Measurements from ENCODE around the gene EME1. TPM values are rescaled to one million over a fixed set of nuclear protein-coding genes. Genes with fewer than 3 reads are reported as not detected.

Gene EME1
- polyA plus RNA-seq, 2 of the 4 experiments (the other 2 are of a cell fraction), result 24.3 to 29.9 TPM

DNA sequence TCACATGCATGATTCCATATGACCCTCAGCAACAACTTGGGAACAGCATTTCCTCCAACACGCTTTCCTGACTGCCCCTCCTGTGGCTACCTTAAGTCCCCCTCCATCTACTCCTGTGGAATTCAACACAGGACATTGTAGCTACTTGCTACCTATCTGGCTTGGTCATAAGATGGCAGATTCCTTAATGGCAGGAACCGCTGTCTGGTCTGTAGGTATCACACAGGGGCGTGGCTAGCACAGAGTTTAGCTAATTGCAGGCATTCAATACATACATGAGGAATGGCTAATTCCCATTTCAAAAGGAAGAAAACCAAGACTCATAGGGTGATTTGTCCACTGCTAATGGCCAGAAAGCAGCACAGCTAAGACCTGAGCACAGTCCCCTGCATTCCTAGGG lies 15.7 kb downstream of the EME1 start (continued):
- TF ChIP-seq, protein P1, sequence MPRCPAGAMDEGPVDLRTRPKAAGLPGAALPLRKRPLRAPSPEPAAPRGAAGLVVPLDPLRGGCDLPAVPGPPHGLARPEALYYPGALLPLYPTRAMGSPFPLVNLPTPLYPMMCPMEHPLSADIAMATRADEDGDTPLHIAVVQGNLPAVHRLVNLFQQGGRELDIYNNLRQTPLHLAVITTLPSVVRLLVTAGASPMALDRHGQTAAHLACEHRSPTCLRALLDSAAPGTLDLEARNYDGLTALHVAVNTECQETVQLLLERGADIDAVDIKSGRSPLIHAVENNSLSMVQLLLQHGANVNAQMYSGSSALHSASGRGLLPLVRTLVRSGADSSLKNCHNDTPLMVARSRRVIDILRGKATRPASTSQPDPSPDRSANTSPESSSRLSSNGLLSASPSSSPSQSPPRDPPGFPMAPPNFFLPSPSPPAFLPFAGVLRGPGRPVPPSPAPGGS (IDR thresholded peaks at IDR 0.05), result no peak

DNA sequence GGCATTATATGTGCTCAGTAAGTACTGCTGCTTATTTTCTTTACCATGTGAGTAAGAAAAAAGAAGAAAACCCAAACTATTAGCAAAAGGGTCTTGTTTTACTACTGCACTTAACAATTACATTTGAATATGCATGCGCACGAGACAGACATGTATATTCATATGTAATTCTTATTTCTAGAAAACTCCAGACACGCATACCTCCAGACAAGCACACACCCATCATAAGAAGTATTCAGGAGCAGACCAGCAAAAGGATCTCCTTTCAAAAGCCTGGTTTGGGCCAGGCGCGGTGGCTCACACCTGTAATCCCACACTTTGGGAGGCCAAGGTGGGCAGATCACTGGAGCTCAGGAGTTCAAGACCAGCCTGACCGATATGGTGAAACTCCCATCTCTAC lies 16.5 kb downstream of the EME1 start:
- Histone ChIP-seq H3K9me3 (no peaks in the 10 kb centered on the region), H3K4me1 (no peaks in the 10 kb centered on the region; the same call in 2 of the 3 replicates), H3K27ac (no peak overlapping the region), H3K4me2 (no peak overlapping the region), H3K4me3 (no peak overlapping the region)
- TF ChIP-seq, protein P2, sequence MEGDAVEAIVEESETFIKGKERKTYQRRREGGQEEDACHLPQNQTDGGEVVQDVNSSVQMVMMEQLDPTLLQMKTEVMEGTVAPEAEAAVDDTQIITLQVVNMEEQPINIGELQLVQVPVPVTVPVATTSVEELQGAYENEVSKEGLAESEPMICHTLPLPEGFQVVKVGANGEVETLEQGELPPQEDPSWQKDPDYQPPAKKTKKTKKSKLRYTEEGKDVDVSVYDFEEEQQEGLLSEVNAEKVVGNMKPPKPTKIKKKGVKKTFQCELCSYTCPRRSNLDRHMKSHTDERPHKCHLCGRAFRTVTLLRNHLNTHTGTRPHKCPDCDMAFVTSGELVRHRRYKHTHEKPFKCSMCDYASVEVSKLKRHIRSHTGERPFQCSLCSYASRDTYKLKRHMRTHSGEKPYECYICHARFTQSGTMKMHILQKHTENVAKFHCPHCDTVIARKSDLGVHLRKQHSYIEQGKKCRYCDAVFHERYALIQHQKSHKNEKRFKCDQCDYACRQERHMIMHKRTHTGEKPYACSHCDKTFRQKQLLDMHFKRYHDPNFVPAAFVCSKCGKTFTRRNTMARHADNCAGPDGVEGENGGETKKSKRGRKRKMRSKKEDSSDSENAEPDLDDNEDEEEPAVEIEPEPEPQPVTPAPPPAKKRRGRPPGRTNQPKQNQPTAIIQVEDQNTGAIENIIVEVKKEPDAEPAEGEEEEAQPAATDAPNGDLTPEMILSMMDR (IDR thresholded peaks at IDR 0.05), result no peak
- TF ChIP-seq JUNB (IDR thresholded peaks at IDR 0.05) (no peak), RAD21 (conservative IDR thresholded peaks at IDR 0.05 in 1 of 2, IDR thresholded peaks at IDR 0.05 in 1 of 2) (no peak), ZSCAN20 (CRISPR knock-in tag; IDR thresholded peaks at IDR 0.05) (no peak), HDAC2 (IDR thresholded peaks at IDR 0.05) (no peak), NPAS2 (CRISPR knock-in tag; IDR thresholded peaks at IDR 0.05; ENCODE audit: borderline replicate concordance) (no peak), GATA3 (IDR thresholded peaks at IDR 0.05; ENCODE audit: borderline replicate concordance) (no peak), MYC (IDR thresholded peaks at IDR 0.05; ENCODE audit: borderline replicate concordance, low read length) (no peak), EHF (CRISPR knock-in tag; IDR thresholded peaks at IDR 0.05) (no peak), ZFP36 (IDR thresholded peaks at IDR 0.05; ENCODE audit: borderline replicate concordance, partially characterized antibody) (no peak), RCOR1 (IDR thresholded peaks at IDR 0.05; ENCODE audit: low read depth, low read length) (no peak), CEBPB (IDR thresholded peaks at IDR 0.05) (no peak), HOXA7 (CRISPR knock-in tag; IDR thresholded peaks at IDR 0.05) (no peak), CHD2 (IDR thresholded peaks at IDR 0.05; ENCODE audit: low read length, partially characterized antibody) (no peak), CHD4 (IDR thresholded peaks at IDR 0.05; ENCODE audit: borderline replicate concordance) (no peak), NFE2L2 (conservative IDR thresholded peaks at IDR 0.05; ENCODE audit: low read length) (no peak), HOXB5 (CRISPR knock-in tag; IDR thresholded peaks at IDR 0.05) (no peak)
- TF ChIP-seq, protein P1 (IDR thresholded peaks at IDR 0.05), result no peak
- TF ChIP-seq, protein P3, sequence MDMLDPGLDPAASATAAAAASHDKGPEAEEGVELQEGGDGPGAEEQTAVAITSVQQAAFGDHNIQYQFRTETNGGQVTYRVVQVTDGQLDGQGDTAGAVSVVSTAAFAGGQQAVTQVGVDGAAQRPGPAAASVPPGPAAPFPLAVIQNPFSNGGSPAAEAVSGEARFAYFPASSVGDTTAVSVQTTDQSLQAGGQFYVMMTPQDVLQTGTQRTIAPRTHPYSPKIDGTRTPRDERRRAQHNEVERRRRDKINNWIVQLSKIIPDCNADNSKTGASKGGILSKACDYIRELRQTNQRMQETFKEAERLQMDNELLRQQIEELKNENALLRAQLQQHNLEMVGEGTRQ (IDR thresholded peaks at IDR 0.05), result no peak
- TF ChIP-seq, protein P4, sequence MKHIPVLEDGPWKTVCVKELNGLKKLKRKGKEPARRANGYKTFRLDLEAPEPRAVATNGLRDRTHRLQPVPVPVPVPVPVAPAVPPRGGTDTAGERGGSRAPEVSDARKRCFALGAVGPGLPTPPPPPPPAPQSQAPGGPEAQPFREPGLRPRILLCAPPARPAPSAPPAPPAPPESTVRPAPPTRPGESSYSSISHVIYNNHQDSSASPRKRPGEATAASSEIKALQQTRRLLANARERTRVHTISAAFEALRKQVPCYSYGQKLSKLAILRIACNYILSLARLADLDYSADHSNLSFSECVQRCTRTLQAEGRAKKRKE (CRISPR knock-in tag; IDR thresholded peaks at IDR 0.05; ENCODE audit: low read depth), result no peak
- ChIA-PET CTCF (interaction anchor here (15.8 to 33.9 kb wide), 2 partner anchors 3 to 15 kb away, joined by 445 read pairs; partner anchors contain the start of genes EME1, LRRC59 and MRPL27), POLR2A (interaction anchor here (0.5 to 1.1 kb wide), 3 partner anchors 10 to 36 kb away, joined by 3 read pairs; no protein-coding TSS in a partner anchor)
- 93% methylated on average over 6 of the region's 6 CpGs for WGBS (ENCODE audit: missing lambda C conversion rate)
- no peak for DNase-seq (ENCODE audit: low read depth in 1 of 2, low spot score in 1 of 2)
- no peak for FAIRE-seq
- no peak for ATAC-seq

Measured in A549 (cell line).